Measurements from ENCODE around the gene NME9.

The NME9 gene

GRCh38 chr3:138347960-138348753 is 18.5 kb upstream of the NME9 start, which contains the start of gene MRAS:
MRAS (plus strand) TSS chr3:138348579; CDS start chr3:138372884, 24,305 bp downstream.
- peaks cover 29% of the 10 kb centered on the region for H3K4me1 Mint-ChIP-seq
- peak within 1 kb of the TSS; percentile 93 to 99 (median 98) for H3K4me3 Mint-ChIP-seq
- peak within 1 kb of the TSS; percentile 85 to 97 (median 88) for H3K27ac Mint-ChIP-seq
- H3K9me3 Mint-ChIP-seq: no peaks in the 10 kb centered on the region
- peaks cover 12% of the 10 kb centered on the region for H3K27me3 Mint-ChIP-seq (ENCODE audit: low read depth)
- no peaks in the 10 kb centered on the region for H3K36me3 Mint-ChIP-seq (ENCODE audit: low read depth)
- TF ChIP-seq CTCF (IDR thresholded peaks at IDR 0.05; ENCODE audit: unreplicated experiment in 3 of 3): peak; percentile 49 to 65 (median 50)

GRCh38 chr3:138344754-138345153 is 15.1 kb upstream of the NME9 start:
- TF ChIP-seq CTCF (IDR thresholded peaks at IDR 0.05; ENCODE audit: unreplicated experiment in 3 of 3): no peak
- H3K4me1 Mint-ChIP-seq: peaks cover 30% of the 10 kb centered on the region
- H3K4me3 Mint-ChIP-seq: peak overlapping the region in 1 of 3 experiments; percentile 26
- H3K36me3 Mint-ChIP-seq (ENCODE audit: low read depth): no peaks in the 10 kb centered on the region
- peaks cover 12% of the 10 kb centered on the region for H3K27me3 Mint-ChIP-seq (ENCODE audit: low read depth)
- H3K27ac Mint-ChIP-seq: no peak overlapping the region
- no peaks in the 10 kb centered on the region for H3K9me3 Mint-ChIP-seq

GRCh38 chr3:138340511-138340910 is 10.9 kb upstream of the NME9 start:
- TF ChIP-seq CTCF (IDR thresholded peaks at IDR 0.05; ENCODE audit: unreplicated experiment in 3 of 3): no peak
- Mint-ChIP-seq H3K27me3 (ENCODE audit: low read depth) (peaks cover 10% of the 10 kb centered on the region), H3K4me3 (no peak overlapping the region), H3K9me3 (no peaks in the 10 kb centered on the region), H3K27ac (no peak overlapping the region), H3K4me1 (peaks cover 43% of the 10 kb centered on the region), H3K36me3 (ENCODE audit: low read depth) (no peaks in the 10 kb centered on the region)

- no peaks in the 10 kb centered on the region for H3K36me3 Mint-ChIP-seq (ENCODE audit: low read depth)
- no peak for TF ChIP-seq CTCF (IDR thresholded peaks at IDR 0.05; ENCODE audit: unreplicated experiment in 3 of 3)
- peaks cover 14% of the 10 kb centered on the region for H3K27me3 Mint-ChIP-seq (ENCODE audit: low read depth)
Observed at GRCh38 chr3:138338811-138339210, 9.2 kb upstream of the NME9 start.

GRCh38 chr3:138338244-138338643 is 8.6 kb upstream of the NME9 start:
- H3K4me1 Mint-ChIP-seq: peaks cover 34% of the 10 kb centered on the region
- H3K4me3 Mint-ChIP-seq: no peak overlapping the region
- H3K27ac Mint-ChIP-seq: no peak overlapping the region
- peaks cover 14% of the 10 kb centered on the region for H3K27me3 Mint-ChIP-seq (ENCODE audit: low read depth)
- no peak for TF ChIP-seq CTCF (IDR thresholded peaks at IDR 0.05; ENCODE audit: unreplicated experiment in 3 of 3)
- no peaks in the 10 kb centered on the region for H3K9me3 Mint-ChIP-seq
- no peaks in the 10 kb centered on the region for H3K36me3 Mint-ChIP-seq (ENCODE audit: low read depth)

More at GRCh38 chr3:138338811-138339210, 9.2 kb upstream of the NME9 start:
- Mint-ChIP-seq H3K9me3 (no peaks in the 10 kb centered on the region), H3K4me1 (peaks cover 40% of the 10 kb centered on the region), H3K27ac (peak overlapping the region in 1 of 3 experiments; percentile 15), H3K4me3 (no peak overlapping the region)

Measured in nephron (organoid).